ACC112 (cell line): ENCODE measurements around the gene LAMA3.
"Not testable (repeated sequence)": the region's sequence is repeated elsewhere in the genome, so short reads cannot be mapped to it uniquely, and the experiment has no call there.

ENCODE experiments used
- H2AFZ ChIP-seq: fragments of 200-600 bp; sonication (generic); one replicate; pipeline ENCODE4 v1.6.0; 2017; ENCODE audit warnings: antibody characterized with exemption, low read length; ENCODE audit not compliant: unreplicated experiment
- H3K27ac ChIP-seq: fragments of 200-600 bp; sonication (generic); 2 replicates; pipeline ENCODE4 v1.5.1; 2014; ENCODE audit warnings: low read depth, mild to moderate bottlenecking, antibody characterized with exemption, low read length, moderate library complexity
- H3K27me3 ChIP-seq: fragments of 200-600 bp; sonication (generic); 2 replicates; pipeline ENCODE4 v1.6.1; 2014; ENCODE audit warnings: mild to moderate bottlenecking, antibody characterized with exemption, low read length, moderate library complexity, mixed read lengths; ENCODE audit not compliant: insufficient read depth
- H3K36me3 ChIP-seq: fragments of 200-600 bp; sonication (generic); 2 replicates; pipeline ENCODE4 v1.6.1; 2016; ENCODE audit warnings: mild to moderate bottlenecking, antibody characterized with exemption, low read length, moderate library complexity, mixed read lengths; ENCODE audit not compliant: insufficient read depth
- H3K4me1 ChIP-seq: fragments of 200-600 bp; sonication (generic); one replicate; pipeline ENCODE4 v1.6.1; 2016; ENCODE audit warnings: low read length, mixed read lengths; ENCODE audit not compliant: insufficient read depth, unreplicated experiment, control insufficient read depth
- H3K4me3 ChIP-seq: fragments of 200-600 bp; sonication (generic); 2 replicates; pipeline ENCODE4 v1.5.1; 2014; ENCODE audit warnings: mild to moderate bottlenecking, low read depth, low read length
- H3K79me2 ChIP-seq: fragments of 200-600 bp; sonication (generic); one replicate; pipeline ENCODE4 v1.6.0; 2016; ENCODE audit warnings: low read length; ENCODE audit not compliant: control insufficient read depth, unreplicated experiment, insufficient read depth

The LAMA3 gene

DNA sequence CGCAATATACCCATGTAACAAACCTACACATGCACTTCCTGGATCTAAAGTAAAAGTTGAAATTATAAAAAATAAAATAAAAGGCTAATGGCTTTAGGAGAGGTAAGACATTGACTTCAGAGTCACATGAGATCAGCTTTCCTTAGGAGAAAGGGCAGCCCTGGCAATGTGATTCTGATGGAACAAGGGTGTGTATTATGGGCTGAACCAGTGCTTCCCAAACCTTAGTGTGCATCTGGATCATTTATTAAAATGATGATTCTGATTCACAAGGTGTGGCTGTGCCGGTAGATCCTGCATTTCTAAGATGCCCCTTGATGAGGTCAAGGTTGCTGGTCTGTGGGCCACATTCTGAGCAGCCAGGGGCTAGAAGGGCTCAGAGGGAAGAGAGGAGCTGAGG lies 42.6 kb downstream of the LAMA3 start:
- H3K36me3 ChIP-seq: no peaks in the 10 kb centered on the region
- no peaks in the 10 kb centered on the region for H3K79me2 ChIP-seq
- H3K27ac ChIP-seq: no peak overlapping the region
- no peak overlapping the region for H3K4me3 ChIP-seq
- no peaks in the 10 kb centered on the region for H3K4me1 ChIP-seq
- H3K27me3 ChIP-seq: no peaks in the 10 kb centered on the region
- no peak overlapping the region for H2AFZ ChIP-seq

GRCh38 chr18:23732439-23732838 lies 43.2 kb downstream of the LAMA3 start:
- no peak overlapping the region for H3K4me3 ChIP-seq
- no peaks in the 10 kb centered on the region for H3K79me2 ChIP-seq
- H3K4me1 ChIP-seq: no peaks in the 10 kb centered on the region
- no peak overlapping the region for H2AFZ ChIP-seq
- no peaks in the 10 kb centered on the region for H3K36me3 ChIP-seq
- H3K27ac ChIP-seq: no peak overlapping the region
- H3K27me3 ChIP-seq: no peaks in the 10 kb centered on the region

- not testable (repeated sequence) for H3K4me1 ChIP-seq, H3K27ac ChIP-seq, H3K79me2 ChIP-seq, H2AFZ ChIP-seq, H3K4me3 ChIP-seq, H3K27me3 ChIP-seq, H3K36me3 ChIP-seq
These were observed 44.0 kb downstream of the LAMA3 start for GRCh38 chr18:23733265-23733664.

DNA sequence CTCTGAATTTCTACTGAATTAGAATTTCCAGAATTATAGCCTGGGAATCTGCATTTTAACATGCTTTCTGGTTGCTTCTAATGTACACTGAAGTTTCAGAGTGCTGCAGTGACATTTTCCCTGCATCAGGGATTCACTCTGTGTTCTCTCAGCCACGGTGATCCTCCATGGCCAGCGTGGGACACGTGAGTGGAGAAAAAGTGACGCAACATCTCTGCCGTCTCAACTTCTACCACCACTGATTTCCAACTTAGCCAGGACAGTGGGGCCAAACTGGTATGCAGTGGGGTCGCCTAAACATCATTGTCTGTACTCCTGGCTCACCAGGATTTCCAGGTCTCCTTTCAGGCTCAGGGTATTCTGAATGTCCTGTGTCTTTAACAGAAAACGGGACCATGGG lies 44.6 kb downstream of the LAMA3 start:
- no peaks in the 10 kb centered on the region for H3K4me1 ChIP-seq

DNA sequence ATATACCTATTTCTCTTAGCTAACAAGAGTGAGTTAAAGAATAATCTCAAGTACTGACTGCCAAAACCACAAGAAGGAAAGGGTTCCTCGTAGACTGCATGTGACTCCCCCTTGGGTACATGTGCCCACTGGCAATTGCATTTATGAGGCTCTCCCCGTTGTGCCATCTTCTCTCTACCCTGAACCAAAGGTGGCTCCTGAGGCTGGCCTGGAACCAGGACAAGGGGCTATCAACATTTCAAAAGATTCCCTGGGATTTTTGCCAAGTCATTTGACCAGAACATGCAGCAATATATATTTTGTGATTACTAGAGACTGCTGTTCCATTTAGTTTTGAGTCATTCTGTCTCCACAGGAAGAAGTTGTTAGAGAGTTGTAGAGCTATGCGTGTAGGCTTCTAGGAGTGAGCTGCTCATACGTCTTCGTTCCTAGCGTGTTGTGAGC lies 45.8 kb downstream of the LAMA3 start:
- no peaks in the 10 kb centered on the region for H3K79me2 ChIP-seq
- no peak overlapping the region for H3K27ac ChIP-seq
- no peak overlapping the region for H2AFZ ChIP-seq
- peaks cover 4% of the 10 kb centered on the region for H3K4me1 ChIP-seq
- H3K36me3 ChIP-seq: no peaks in the 10 kb centered on the region
- H3K27me3 ChIP-seq: no peaks in the 10 kb centered on the region
- no peak overlapping the region for H3K4me3 ChIP-seq

More for the DNA sequence above, 44.6 kb downstream of the LAMA3 start:
- Histone ChIP-seq H3K27ac (no peak overlapping the region), H2AFZ (no peak overlapping the region), H3K27me3 (no peaks in the 10 kb centered on the region), H3K36me3 (no peaks in the 10 kb centered on the region), H3K79me2 (no peaks in the 10 kb centered on the region), H3K4me3 (no peak overlapping the region)

GRCh38 chr18:23737578-23737977 lies 48.3 kb downstream of the LAMA3 start:
- H3K4me3 ChIP-seq: no peak overlapping the region
- H3K4me1 ChIP-seq: peaks cover 4% of the 10 kb centered on the region
- H3K79me2 ChIP-seq: no peaks in the 10 kb centered on the region
- no peaks in the 10 kb centered on the region for H3K27me3 ChIP-seq
- H2AFZ ChIP-seq: no peak overlapping the region
- H3K27ac ChIP-seq: no peak overlapping the region
- H3K36me3 ChIP-seq: no peaks in the 10 kb centered on the region

GRCh38 chr18:23738151-23738550 lies 48.9 kb downstream of the LAMA3 start:
- no peak overlapping the region for H3K4me3 ChIP-seq
- no peak overlapping the region for H3K27ac ChIP-seq
- H3K79me2 ChIP-seq: no peaks in the 10 kb centered on the region
- peaks cover 4% of the 10 kb centered on the region for H3K4me1 ChIP-seq
- H3K27me3 ChIP-seq: no peaks in the 10 kb centered on the region
- no peak overlapping the region for H2AFZ ChIP-seq
- no peaks in the 10 kb centered on the region for H3K36me3 ChIP-seq

DNA sequence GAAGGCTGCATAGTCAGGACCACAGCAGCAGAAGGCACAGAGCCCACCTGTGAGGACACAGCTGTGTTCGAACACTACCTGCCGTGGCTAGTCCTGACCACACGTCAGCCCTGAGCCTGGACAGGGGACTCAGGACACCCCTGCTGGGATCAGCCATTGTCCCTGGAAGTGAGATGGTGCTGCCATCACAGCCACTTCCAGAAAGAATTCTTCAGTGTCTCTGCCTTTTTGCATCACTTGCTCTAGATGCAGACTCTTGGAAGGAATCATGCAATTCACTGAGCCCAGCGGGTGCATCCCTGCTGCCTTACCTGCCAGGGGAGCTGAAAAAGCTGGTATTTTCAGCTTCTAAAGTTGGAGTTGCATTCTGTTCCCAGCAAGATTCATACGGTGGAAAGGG lies 49.3 kb downstream of the LAMA3 start:
- peaks cover 4% of the 10 kb centered on the region for H3K4me1 ChIP-seq
- no peaks in the 10 kb centered on the region for H3K36me3 ChIP-seq
- no peak overlapping the region for H3K4me3 ChIP-seq
- no peaks in the 10 kb centered on the region for H3K79me2 ChIP-seq
- H2AFZ ChIP-seq: no peak overlapping the region
- no peak overlapping the region for H3K27ac ChIP-seq
- no peaks in the 10 kb centered on the region for H3K27me3 ChIP-seq

- Histone ChIP-seq H3K36me3 (no peaks in the 10 kb centered on the region), H3K27me3 (no peaks in the 10 kb centered on the region), H3K4me3 (no peak overlapping the region), H3K4me1 (peaks cover 4% of the 10 kb centered on the region), H3K79me2 (no peaks in the 10 kb centered on the region), H3K27ac (no peak overlapping the region), H2AFZ (no peak overlapping the region)
These were observed 51.0 kb downstream of the LAMA3 start for GRCh38 chr18:23740105-23740830.

GRCh38 chr18:23741967-23742366 lies 52.7 kb downstream of the LAMA3 start:
- H3K27ac ChIP-seq, H3K79me2 ChIP-seq, H3K4me1 ChIP-seq, H3K36me3 ChIP-seq, H2AFZ ChIP-seq, H3K4me3 ChIP-seq, H3K27me3 ChIP-seq: not testable (repeated sequence)

GRCh38 chr18:23743733-23744333 lies 54.6 kb downstream of the LAMA3 start:
- peaks cover 4% of the 10 kb centered on the region for H3K4me1 ChIP-seq
- H2AFZ ChIP-seq: no peak overlapping the region
- no peaks in the 10 kb centered on the region for H3K27me3 ChIP-seq
- no peak overlapping the region for H3K27ac ChIP-seq
- H3K36me3 ChIP-seq: no peaks in the 10 kb centered on the region
- H3K79me2 ChIP-seq: no peaks in the 10 kb centered on the region
- H3K4me3 ChIP-seq: no peak overlapping the region
